PFSK-1 (cell line): ENCODE measurements around the gene NDUFS7.

ENCODE experiments used
- FOXP2 ChIP-seq: optimal IDR thresholded peaks from 2 replicates; pipeline ENCODE3; 2011; ENCODE audit warnings: borderline replicate concordance, control low read depth, inconsistent platforms; ENCODE audit not compliant: insufficient read depth; ENCODE audit errors: extremely low read length, extremely low read depth
- POLR2AphosphoS5 ChIP-seq: IDR thresholded peaks from 2 replicates; pipeline ENCODE4 v1.6.1; 2012; ENCODE audit warnings: low read depth, mild to moderate bottlenecking, control low read depth, low read length, moderate library complexity
- SIN3A ChIP-seq: IDR thresholded peaks from 2 replicates; pipeline ENCODE4 v1.6.1; 2012; ENCODE audit warnings: mild to moderate bottlenecking, low read length, moderate library complexity, borderline replicate concordance; ENCODE audit not compliant: insufficient read depth
- TAF1 ChIP-seq: IDR thresholded peaks from 2 replicates; pipeline ENCODE4 v1.6.1; 2012; ENCODE audit warnings: low read length, control low read depth, borderline replicate concordance; ENCODE audit not compliant: insufficient read depth
- TF ChIP-seq, protein P1 (sequence below), 2 experiments: IDR thresholded peaks; 2 replicates each; pipeline versions ENCODE4 v1.6.1 to v1.8.0; 2011 to 2012; ENCODE audit warnings: low read depth in 2 of 2, low read length in 2 of 2, control low read depth in 1 of 2, inconsistent platforms in 1 of 2, mild to moderate bottlenecking in 1 of 2, moderate library complexity in 1 of 2; ENCODE audit not compliant: insufficient read depth in 1 of 2

DNA sequence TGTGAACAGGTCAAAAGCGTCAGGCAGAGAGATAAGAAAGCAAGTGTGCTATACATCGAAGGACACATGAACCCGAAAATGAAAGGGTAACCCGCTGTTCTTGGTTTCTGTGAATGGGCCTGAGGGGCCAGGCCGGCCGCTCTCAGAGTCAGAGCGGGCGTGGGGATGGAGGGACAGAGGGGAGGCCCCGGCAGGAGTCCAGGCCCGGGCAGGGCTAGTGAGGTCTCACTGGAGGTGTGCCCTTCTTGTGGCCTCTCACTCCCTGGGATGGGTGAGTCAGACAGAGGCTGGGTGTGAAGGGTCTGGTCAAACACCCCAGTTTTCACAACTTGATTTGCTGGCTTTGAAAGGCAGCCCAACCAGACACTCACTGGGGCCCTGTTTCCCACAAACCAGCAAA, 17.4 kb upstream of the NDUFS7 start:
- TF ChIP-seq, protein P1, sequence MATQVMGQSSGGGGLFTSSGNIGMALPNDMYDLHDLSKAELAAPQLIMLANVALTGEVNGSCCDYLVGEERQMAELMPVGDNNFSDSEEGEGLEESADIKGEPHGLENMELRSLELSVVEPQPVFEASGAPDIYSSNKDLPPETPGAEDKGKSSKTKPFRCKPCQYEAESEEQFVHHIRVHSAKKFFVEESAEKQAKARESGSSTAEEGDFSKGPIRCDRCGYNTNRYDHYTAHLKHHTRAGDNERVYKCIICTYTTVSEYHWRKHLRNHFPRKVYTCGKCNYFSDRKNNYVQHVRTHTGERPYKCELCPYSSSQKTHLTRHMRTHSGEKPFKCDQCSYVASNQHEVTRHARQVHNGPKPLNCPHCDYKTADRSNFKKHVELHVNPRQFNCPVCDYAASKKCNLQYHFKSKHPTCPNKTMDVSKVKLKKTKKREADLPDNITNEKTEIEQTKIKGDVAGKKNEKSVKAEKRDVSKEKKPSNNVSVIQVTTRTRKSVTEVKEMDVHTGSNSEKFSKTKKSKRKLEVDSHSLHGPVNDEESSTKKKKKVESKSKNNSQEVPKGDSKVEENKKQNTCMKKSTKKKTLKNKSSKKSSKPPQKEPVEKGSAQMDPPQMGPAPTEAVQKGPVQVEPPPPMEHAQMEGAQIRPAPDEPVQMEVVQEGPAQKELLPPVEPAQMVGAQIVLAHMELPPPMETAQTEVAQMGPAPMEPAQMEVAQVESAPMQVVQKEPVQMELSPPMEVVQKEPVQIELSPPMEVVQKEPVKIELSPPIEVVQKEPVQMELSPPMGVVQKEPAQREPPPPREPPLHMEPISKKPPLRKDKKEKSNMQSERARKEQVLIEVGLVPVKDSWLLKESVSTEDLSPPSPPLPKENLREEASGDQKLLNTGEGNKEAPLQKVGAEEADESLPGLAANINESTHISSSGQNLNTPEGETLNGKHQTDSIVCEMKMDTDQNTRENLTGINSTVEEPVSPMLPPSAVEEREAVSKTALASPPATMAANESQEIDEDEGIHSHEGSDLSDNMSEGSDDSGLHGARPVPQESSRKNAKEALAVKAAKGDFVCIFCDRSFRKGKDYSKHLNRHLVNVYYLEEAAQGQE (IDR thresholded peaks at IDR 0.05; ENCODE audit: insufficient read depth in 1 of 2, low read depth in 2 of 2, low read length in 2 of 2): no peak
- TF ChIP-seq TAF1 (no peak), POLR2AphosphoS5 (no peak), FOXP2 (no peak), SIN3A (no peak)
